A549 treated with ZK216348 at 1 μM for 4 hours (cell line): Measurements from ENCODE around the gene NCOR2. TPM values are rescaled to one million over a fixed set of nuclear protein-coding genes. Genes with fewer than 3 reads are reported as not detected.

Experiments
- total RNA-seq: library from RNA; stranded (reverse); fragments of 200-300 nt; extraction: Qiagen RNA extraction; gene quantifications from 5 replicates; pipeline ENCODE4 v1.2.3, GENCODE V29; 2022; ENCODE audit warnings: low read depth

Gene NCOR2
- total RNA-seq = 129 to 271 TPM (median 234 TPM) in 5 replicates

DNA sequence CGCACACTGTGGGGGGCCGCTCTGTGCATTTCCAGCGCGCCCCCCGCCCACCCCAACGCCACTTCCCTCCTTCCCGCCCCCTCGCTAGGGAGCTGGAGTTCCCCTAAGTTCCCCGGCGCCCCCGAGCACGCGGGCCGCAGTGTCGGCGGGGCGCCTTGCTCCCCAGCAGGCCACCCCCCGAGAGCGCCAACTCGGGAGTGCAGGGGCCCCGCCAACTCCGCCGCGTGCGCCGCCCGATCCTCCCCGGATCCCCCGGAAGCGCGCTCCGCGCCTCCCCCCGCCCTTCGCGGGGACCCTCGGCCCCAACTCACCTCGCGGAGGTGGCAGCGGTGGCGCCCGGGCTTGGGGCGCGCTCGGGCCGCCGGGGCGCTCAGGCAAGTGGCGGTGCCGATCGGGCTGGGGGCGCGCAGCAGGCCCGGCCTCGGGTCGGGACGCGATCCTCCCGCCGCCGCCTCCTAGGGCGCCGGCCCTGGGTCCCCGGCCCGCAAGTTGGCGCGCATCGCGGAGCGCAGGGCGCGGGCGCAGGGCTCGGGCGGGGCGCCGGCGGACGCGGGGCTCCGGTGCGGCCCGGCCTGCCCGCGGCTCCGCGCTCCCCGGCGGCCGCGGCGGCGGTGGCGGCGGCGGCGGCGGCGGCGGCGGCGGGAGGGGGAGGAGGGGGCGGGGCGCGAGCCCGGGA, at the start of gene NCOR2:
Gene NCOR2, minus strand, starts transcription at position 616 of the 676 bp plus-strand sequence. CDS start 72,361 bp downstream, outside the sequence.

